Measurements from ENCODE around the gene PTPRD.

PTPRD gene

DNA sequence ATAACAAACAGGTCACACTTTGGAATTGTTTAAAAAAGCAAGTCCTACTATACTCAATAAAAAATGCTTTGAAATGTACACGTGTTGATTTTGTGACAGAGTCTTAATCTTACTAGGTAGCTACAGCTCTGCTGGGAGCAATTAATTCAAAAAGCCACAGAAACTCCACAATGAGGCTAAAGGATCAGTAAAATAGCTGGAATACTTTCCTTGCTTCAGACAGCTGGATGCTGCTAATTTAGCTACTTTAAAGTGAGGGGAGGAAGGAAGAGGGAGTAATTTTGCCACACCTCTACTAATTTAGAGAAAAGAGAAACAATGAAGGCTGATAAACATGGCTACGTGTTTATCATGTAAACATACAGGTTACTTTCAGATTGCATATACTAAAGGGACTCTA, 1885.6 kb downstream of the PTPRD start:
- no peaks in the 10 kb centered on the region; the same call in 1 of the 2 replicates for H3K4me1 ChIP-seq (ENCODE audit: insufficient read depth, low read length)
- no peaks in the 10 kb centered on the region for H3K36me3 ChIP-seq (ENCODE audit: insufficient read depth, low read length)
- H3K9me3 ChIP-seq (ENCODE audit: control insufficient read depth, insufficient read depth, low read length) = no peaks in the 10 kb centered on the region

DNA sequence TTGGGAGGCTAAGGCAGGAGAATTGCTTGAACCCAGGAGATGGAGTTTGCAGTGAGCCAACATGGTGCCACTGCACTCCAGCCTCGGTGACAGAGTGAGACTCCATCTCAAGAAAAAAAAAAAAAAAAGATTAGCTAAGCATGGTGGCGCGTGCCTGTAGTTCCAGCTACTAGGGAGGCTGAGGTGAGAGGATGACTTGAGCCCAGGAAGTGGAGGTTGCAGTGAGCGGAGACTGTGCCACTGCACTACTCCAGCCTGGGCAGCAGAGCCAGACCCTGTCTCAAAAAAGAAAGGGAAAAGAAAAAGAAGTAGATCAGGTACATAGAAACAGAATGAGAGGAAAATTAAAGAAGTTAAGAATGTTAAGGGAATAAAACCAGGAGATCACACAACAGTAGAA, 1886.1 kb downstream of the PTPRD start:
- H3K9me3 ChIP-seq (ENCODE audit: control insufficient read depth, insufficient read depth, low read length) = no peaks in the 10 kb centered on the region
- H3K36me3 ChIP-seq (ENCODE audit: insufficient read depth, low read length) = no peaks in the 10 kb centered on the region
- no peak overlapping the region for H3K9ac ChIP-seq (ENCODE audit: low read depth, low read length)
- no peaks in the 10 kb centered on the region; the same call in 1 of the 2 replicates for H3K4me1 ChIP-seq (ENCODE audit: insufficient read depth, low read length)

More for the DNA sequence above, 1885.6 kb downstream of the PTPRD start:
- no peak overlapping the region for H3K9ac ChIP-seq (ENCODE audit: low read depth, low read length)

DNA sequence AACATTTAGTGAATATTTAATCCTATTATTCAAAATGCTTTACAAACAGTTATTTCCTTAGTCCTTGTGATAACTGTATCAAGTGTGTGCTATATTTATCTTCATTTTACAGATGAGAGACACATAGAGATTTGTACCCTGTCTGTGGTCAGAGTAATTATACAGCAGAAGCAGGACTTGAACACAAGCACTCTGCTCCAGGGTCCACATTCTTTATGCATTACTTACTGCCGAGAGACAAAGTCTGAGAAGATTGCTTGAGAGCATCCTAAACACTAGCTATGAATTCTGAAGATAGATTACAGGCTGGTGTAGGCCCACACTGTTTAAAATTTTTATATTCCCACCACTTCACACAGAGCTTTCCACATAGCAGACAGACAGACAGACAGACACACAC, 1887.2 kb downstream of the PTPRD start:
- Histone ChIP-seq H3K9me3 (ENCODE audit: control insufficient read depth, insufficient read depth, low read length) (no peaks in the 10 kb centered on the region), H3K4me1 (ENCODE audit: insufficient read depth, low read length) (no peaks in the 10 kb centered on the region), H3K9ac (ENCODE audit: low read depth, low read length) (no peak overlapping the region), H3K36me3 (ENCODE audit: insufficient read depth, low read length) (no peaks in the 10 kb centered on the region)

- Histone ChIP-seq H3K36me3 (ENCODE audit: insufficient read depth, low read length) (no peaks in the 10 kb centered on the region), H3K4me1 (ENCODE audit: insufficient read depth, low read length) (no peaks in the 10 kb centered on the region), H3K9me3 (ENCODE audit: control insufficient read depth, insufficient read depth, low read length) (no peaks in the 10 kb centered on the region), H3K9ac (ENCODE audit: low read depth, low read length) (no peak overlapping the region)
These were observed 1888.4 kb downstream of the PTPRD start for GRCh38 chr9:8724284-8725018.

DNA sequence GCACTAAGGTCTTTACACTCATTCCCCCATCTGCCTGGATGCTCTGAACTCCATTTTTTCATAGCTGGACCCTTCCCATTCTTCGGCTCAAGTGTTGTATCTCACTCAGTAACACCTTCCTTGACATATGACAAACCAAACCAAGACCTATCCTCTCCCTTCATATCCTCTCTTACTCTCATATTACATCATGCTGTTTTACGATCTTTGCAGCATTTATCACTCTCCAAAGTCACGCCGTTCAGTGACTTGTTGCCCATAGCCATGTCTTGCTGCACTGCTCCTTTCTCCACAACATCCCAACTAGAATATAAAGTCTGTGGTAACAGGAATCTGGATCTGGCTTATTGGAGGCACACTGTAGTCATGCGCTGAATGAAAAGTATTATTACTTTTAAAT, 1889.6 kb downstream of the PTPRD start:
- H3K9me3 ChIP-seq (ENCODE audit: control insufficient read depth, insufficient read depth, low read length) = no peaks in the 10 kb centered on the region
- no peak overlapping the region for H3K9ac ChIP-seq (ENCODE audit: low read depth, low read length)
- no peaks in the 10 kb centered on the region for H3K36me3 ChIP-seq (ENCODE audit: insufficient read depth, low read length)
- 0 out of 2 replicates have a peak, but pooled peaks cover 8% of the 10 kb centered on the region for H3K4me1 ChIP-seq (ENCODE audit: insufficient read depth, low read length)

GRCh38 chr9:8719833-8720486, 1892.8 kb downstream of the PTPRD start:
- Histone ChIP-seq H3K36me3 (ENCODE audit: insufficient read depth, low read length) (no peaks in the 10 kb centered on the region), H3K9ac (ENCODE audit: low read depth, low read length) (no peak overlapping the region), H3K9me3 (ENCODE audit: control insufficient read depth, insufficient read depth, low read length) (no peaks in the 10 kb centered on the region), H3K4me1 (ENCODE audit: insufficient read depth, low read length) (peaks cover 28% of the 10 kb centered on the region; the same call in 1 of the 2 replicates)

DNA sequence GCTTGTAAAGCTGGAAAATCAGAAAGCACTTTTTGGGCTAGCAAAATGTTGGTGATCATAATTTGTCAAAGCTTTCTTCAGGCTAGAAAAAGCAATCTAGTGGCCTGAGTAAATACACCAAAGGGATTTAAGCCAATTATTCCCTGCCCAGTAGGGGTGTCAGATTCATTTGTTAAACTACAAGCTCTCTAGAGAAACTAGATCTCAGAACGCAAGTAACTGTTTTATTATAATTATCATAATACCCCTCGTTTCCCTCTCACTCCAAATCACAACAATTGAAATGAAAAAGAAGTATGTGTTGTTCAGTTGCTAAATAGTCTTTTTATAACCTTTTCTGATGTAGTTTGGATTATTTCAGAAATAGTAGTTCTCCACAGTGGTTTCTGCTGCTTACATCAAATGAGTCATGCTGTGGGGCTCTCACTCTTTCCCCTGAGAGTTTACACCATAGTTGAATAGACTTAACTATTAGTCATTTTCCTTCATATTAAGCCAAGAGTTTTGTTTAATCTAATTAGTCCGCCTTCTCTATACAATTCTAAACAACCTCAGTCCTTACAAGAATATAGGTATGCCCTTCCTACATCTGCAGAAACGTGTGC, 1894.6 kb downstream of the PTPRD start:
- H3K4me1 ChIP-seq (ENCODE audit: insufficient read depth, low read length) = peaks cover 28% of the 10 kb centered on the region; the same call in 1 of the 2 replicates
- H3K36me3 ChIP-seq (ENCODE audit: insufficient read depth, low read length) = no peaks in the 10 kb centered on the region
- no peaks in the 10 kb centered on the region for H3K9me3 ChIP-seq (ENCODE audit: control insufficient read depth, insufficient read depth, low read length)
- H3K9ac ChIP-seq (ENCODE audit: low read depth, low read length) = no peak overlapping the region

GRCh38 chr9:8717146-8717545, 1895.7 kb downstream of the PTPRD start:
- H3K9ac ChIP-seq (ENCODE audit: low read depth, low read length) = no peak overlapping the region
- no peaks in the 10 kb centered on the region for H3K9me3 ChIP-seq (ENCODE audit: control insufficient read depth, insufficient read depth, low read length)
- peaks cover 28% of the 10 kb centered on the region; the same call in 1 of the 2 replicates for H3K4me1 ChIP-seq (ENCODE audit: insufficient read depth, low read length)
- H3K36me3 ChIP-seq (ENCODE audit: insufficient read depth, low read length) = no peaks in the 10 kb centered on the region

DNA sequence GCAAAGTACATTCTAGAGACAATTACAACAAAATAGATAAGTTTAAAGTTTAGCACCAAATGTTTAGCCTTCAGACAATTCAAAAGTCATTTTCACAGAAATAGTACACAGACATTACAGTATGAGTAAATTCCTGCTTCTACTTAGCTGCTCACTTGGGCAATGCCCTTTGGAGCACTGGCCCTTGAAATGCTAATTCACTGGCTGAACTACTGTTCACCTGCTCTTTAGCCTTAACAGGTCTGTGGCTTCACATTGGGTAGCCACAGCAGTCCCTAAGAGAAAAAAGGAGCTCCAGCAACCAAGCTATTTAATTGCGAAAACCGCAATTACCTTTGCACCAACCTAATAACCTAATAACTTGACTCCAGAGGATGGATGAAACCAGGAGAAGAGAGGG, 1897.0 kb downstream of the PTPRD start:
- H3K9ac ChIP-seq (ENCODE audit: low read depth, low read length) = no peak overlapping the region
- H3K4me1 ChIP-seq (ENCODE audit: insufficient read depth, low read length) = peaks cover 28% of the 10 kb centered on the region; the same call in 1 of the 2 replicates
- no peaks in the 10 kb centered on the region; the same call in 1 of the 2 replicates for H3K9me3 ChIP-seq (ENCODE audit: control insufficient read depth, insufficient read depth, low read length)

GRCh38 chr9:8713811-8714165, 1899.0 kb downstream of the PTPRD start:
- Histone ChIP-seq H3K36me3 (ENCODE audit: insufficient read depth, low read length) (no peaks in the 10 kb centered on the region), H3K9me3 (ENCODE audit: control insufficient read depth, insufficient read depth, low read length) (no peaks in the 10 kb centered on the region; the same call in 1 of the 2 replicates), H3K9ac (ENCODE audit: low read depth, low read length) (no peak overlapping the region), H3K4me1 (ENCODE audit: insufficient read depth, low read length) (peaks cover 26% of the 10 kb centered on the region; the same call in 1 of the 2 replicates)

More for the DNA sequence above, 1897.0 kb downstream of the PTPRD start:
- H3K36me3 ChIP-seq (ENCODE audit: insufficient read depth, low read length) = no peaks in the 10 kb centered on the region

GRCh38 chr9:8713149-8713810, 1899.5 kb downstream of the PTPRD start:
- no peaks in the 10 kb centered on the region; the same call in 1 of the 2 replicates for H3K9me3 ChIP-seq (ENCODE audit: control insufficient read depth, insufficient read depth, low read length)
- no peaks in the 10 kb centered on the region for H3K36me3 ChIP-seq (ENCODE audit: insufficient read depth, low read length)
- peaks cover 21% of the 10 kb centered on the region; the same call in 1 of the 2 replicates for H3K4me1 ChIP-seq (ENCODE audit: insufficient read depth, low read length)
- H3K9ac ChIP-seq (ENCODE audit: low read depth, low read length) = no peak overlapping the region

- no peak overlapping the region for H3K9ac ChIP-seq (ENCODE audit: low read depth, low read length)
- no peaks in the 10 kb centered on the region; the same call in 1 of the 2 replicates for H3K9me3 ChIP-seq (ENCODE audit: control insufficient read depth, insufficient read depth, low read length)
- H3K4me1 ChIP-seq (ENCODE audit: insufficient read depth, low read length) = peaks cover 7% of the 10 kb centered on the region
- no peaks in the 10 kb centered on the region for H3K36me3 ChIP-seq (ENCODE audit: insufficient read depth, low read length)
These were observed 1903.1 kb downstream of the PTPRD start for GRCh38 chr9:8709731-8710130.

GRCh38 chr9:8708728-8709127, 1904.1 kb downstream of the PTPRD start:
- no peaks in the 10 kb centered on the region; the same call in 1 of the 2 replicates for H3K9me3 ChIP-seq (ENCODE audit: control insufficient read depth, insufficient read depth, low read length)
- H3K4me1 ChIP-seq (ENCODE audit: insufficient read depth, low read length) = peaks cover 7% of the 10 kb centered on the region
- no peaks in the 10 kb centered on the region for H3K36me3 ChIP-seq (ENCODE audit: insufficient read depth, low read length)

GRCh38 chr9:8706998-8707397, 1905.8 kb downstream of the PTPRD start:
- Histone ChIP-seq H3K36me3 (ENCODE audit: insufficient read depth, low read length) (no peaks in the 10 kb centered on the region), H3K4me1 (ENCODE audit: insufficient read depth, low read length) (peaks cover 7% of the 10 kb centered on the region), H3K9me3 (ENCODE audit: control insufficient read depth, insufficient read depth, low read length) (no peaks in the 10 kb centered on the region; the same call in 1 of the 2 replicates), H3K9ac (ENCODE audit: low read depth, low read length) (no peak overlapping the region)

More at GRCh38 chr9:8708728-8709127, 1904.1 kb downstream of the PTPRD start:
- H3K9ac ChIP-seq (ENCODE audit: low read depth, low read length) = no peak overlapping the region
